Transverse colon (tissue), 3 donors: Measurements from ENCODE around the gene DDX10.

Source experiments
- CTCF ChIP-seq, 5 experiments: fragments of 200-600 bp in 3 of 5; fragments of 450-650 bp in 2 of 5; sonication (generic) in 3 of 5; IDR thresholded peaks; 1 replicate in 2 of 5; 2 replicates in 3 of 5; pipeline ENCODE4 v1.5.1; 2016 to 2017; ENCODE audit warnings: antibody characterized with exemption in 5 of 5, inconsistent platforms in 3 of 5, mild to moderate bottlenecking in 2 of 5, moderate library complexity in 1 of 5
- EP300 ChIP-seq: sonication (generic); formaldehyde crosslinking; IDR thresholded peaks from one replicate; pipeline ENCODE4 v1.6.1; 2017; ENCODE audit warnings: antibody characterized with exemption, low read depth
- POLR2A ChIP-seq: fragments of 450-650 bp; IDR thresholded peaks from one replicate; pipeline ENCODE4 v1.6.1; 2016; ENCODE audit warnings: antibody characterized with exemption, mild to moderate bottlenecking, moderate library complexity

GRCh38 chr11:108805030-108805429, 140.2 kb downstream of the DDX10 start:
- TF ChIP-seq CTCF (IDR thresholded peaks at IDR 0.05) = no peak
- no peak for TF ChIP-seq POLR2A
- TF ChIP-seq EP300 = no peak
